Measurements from ENCODE around the gene PTPRC. TPM values are rescaled to one million over a fixed set of nuclear protein-coding genes. Genes with fewer than 3 reads are reported as not detected.

PTPRC gene
- polyA plus RNA-seq, 4 donors, result 5.6 to 8.5 (median 6.4) TPM

- no peak for DNase-seq (ENCODE audit: low read depth in 4 of 4, low spot score in 3 of 4)
These were observed 30.3 kb downstream of the PTPRC start for GRCh38 chr1:198669023-198669698.

- no peak for DNase-seq (ENCODE audit: low read depth in 4 of 4, low spot score in 3 of 4)
These were observed 30.9 kb downstream of the PTPRC start for GRCh38 chr1:198669771-198670170.

- DNase-seq (ENCODE audit: low read depth in 4 of 4, low spot score in 3 of 4), result peak in 1 of 4 donors; percentile 33
These were observed 32.3 kb downstream of the PTPRC start for GRCh38 chr1:198671136-198671535.

- DNase-seq (ENCODE audit: low read depth in 4 of 4, low spot score in 3 of 4), result no peak
These were observed 33.3 kb downstream of the PTPRC start for GRCh38 chr1:198672124-198672523.

- no peak for DNase-seq (ENCODE audit: low read depth in 4 of 4, low spot score in 3 of 4)
These were observed 35.2 kb downstream of the PTPRC start for GRCh38 chr1:198674009-198674408.

- DNase-seq (ENCODE audit: low read depth in 4 of 4, low spot score in 3 of 4), result no peak
These were observed 37.4 kb downstream of the PTPRC start for GRCh38 chr1:198676253-198676652.

- DNase-seq (ENCODE audit: low read depth in 4 of 4, low spot score in 3 of 4), result no peak
These were observed 38.2 kb downstream of the PTPRC start for GRCh38 chr1:198677027-198677426.

- no peak for DNase-seq (ENCODE audit: low read depth in 4 of 4, low spot score in 3 of 4)
These were observed 39.0 kb downstream of the PTPRC start for GRCh38 chr1:198677871-198678270.

GRCh38 chr1:198678301-198678836 lies 39.5 kb downstream of the PTPRC start:
- DNase-seq (ENCODE audit: low read depth in 4 of 4, low spot score in 3 of 4), result no peak

GRCh38 chr1:198678901-198679329 lies 40.1 kb downstream of the PTPRC start:
- no peak for DNase-seq (ENCODE audit: low read depth in 4 of 4, low spot score in 3 of 4)

GRCh38 chr1:198679535-198680173 lies 40.8 kb downstream of the PTPRC start:
- no peak for DNase-seq (ENCODE audit: low read depth in 4 of 4, low spot score in 3 of 4)

- no peak for DNase-seq (ENCODE audit: low read depth in 4 of 4, low spot score in 3 of 4)
These were observed 41.5 kb downstream of the PTPRC start for GRCh38 chr1:198680174-198680875.

GRCh38 chr1:198681252-198681651 lies 42.4 kb downstream of the PTPRC start:
- no peak for DNase-seq (ENCODE audit: low read depth in 4 of 4, low spot score in 3 of 4)

GRCh38 chr1:198681831-198682759 lies 43.3 kb downstream of the PTPRC start:
- DNase-seq (ENCODE audit: low read depth in 4 of 4, low spot score in 3 of 4), result peak in 1 of 4 donors; percentile 29

- DNase-seq (ENCODE audit: low read depth in 4 of 4, low spot score in 3 of 4), result no peak
These were observed 44.0 kb downstream of the PTPRC start for GRCh38 chr1:198682850-198683249.

- no peak for DNase-seq (ENCODE audit: low read depth in 4 of 4, low spot score in 3 of 4)
These were observed 44.6 kb downstream of the PTPRC start for GRCh38 chr1:198683449-198683848.

- no peak for DNase-seq (ENCODE audit: low read depth in 4 of 4, low spot score in 3 of 4)
These were observed 47.4 kb downstream of the PTPRC start for GRCh38 chr1:198686069-198686728.

- DNase-seq (ENCODE audit: low read depth in 4 of 4, low spot score in 3 of 4), result no peak
These were observed 48.6 kb downstream of the PTPRC start for GRCh38 chr1:198687429-198687828.

- no peak for DNase-seq (ENCODE audit: low read depth in 4 of 4, low spot score in 3 of 4)
These were observed 52.2 kb downstream of the PTPRC start for GRCh38 chr1:198691063-198691462.

- no peak for DNase-seq (ENCODE audit: low read depth in 4 of 4, low spot score in 3 of 4)
These were observed 54.5 kb downstream of the PTPRC start for GRCh38 chr1:198693321-198693720.
